GM23248 (cell line): ENCODE measurements around the gene FHOD3.

Source experiments
- EZH2 ChIP-seq: fragments of 200-600 bp; sonication (generic); IDR thresholded peaks from 2 replicates; pipeline ENCODE4 v1.6.1; 2018; ENCODE audit warnings: antibody characterized with exemption, mild to moderate bottlenecking; ENCODE audit not compliant: insufficient read depth, poor library complexity, severe bottlenecking
- EZH2phosphoT487 ChIP-seq: fragments of 200-600 bp; sonication (generic); IDR thresholded peaks from 2 replicates; pipeline ENCODE4 v1.6.1; 2018; ENCODE audit warnings: antibody characterized with exemption, moderate library complexity, mild to moderate bottlenecking, low read depth; ENCODE audit not compliant: insufficient read depth

DNA sequence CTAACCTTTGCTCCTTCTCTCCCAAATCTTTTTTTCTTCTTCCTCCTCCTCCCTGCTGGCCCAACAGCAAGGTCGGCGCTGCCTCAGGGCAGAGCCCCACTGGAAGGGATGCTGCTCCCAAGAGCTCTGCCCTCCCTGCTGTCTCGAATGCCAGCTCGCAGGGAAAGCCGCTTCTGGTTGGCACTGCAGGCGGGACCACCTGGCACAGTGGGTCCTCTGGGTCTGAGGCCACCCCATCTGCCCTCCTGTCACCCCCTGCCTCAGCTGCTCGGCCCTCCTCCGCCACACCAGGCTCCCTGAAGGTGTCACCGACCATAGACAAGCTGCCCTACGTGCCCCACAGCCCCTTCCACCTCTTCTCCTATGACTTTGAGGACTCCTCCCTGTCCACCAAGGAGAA, 355.0 kb downstream of the FHOD3 start:
- no peak for TF ChIP-seq EZH2
- TF ChIP-seq EZH2phosphoT487 = no peak
